BE2C (cell line): ENCODE measurements around the gene RFXANK.
A peak's percentile ranks its signal among the peaks of the same experiment; 100 is the strongest.
"Not testable (repeated sequence)": the region's sequence is repeated elsewhere in the genome, so short reads cannot be mapped to it uniquely, and the experiment has no call there.

Experiments used
- DNase-seq: peaks from one replicate; pipeline ENCODE4 v3.0.0-alpha.2; 2020
- H3K27me3 ChIP-seq: fragments of 250-450 bp; sonication (Bioruptor Pico); 2 replicates; pipeline ENCODE4 v1.5.1; 2020; ENCODE audit warnings: mild to moderate bottlenecking
- H3K36me3 ChIP-seq: fragments of 250-450 bp; sonication (Bioruptor Pico); 2 replicates; pipeline ENCODE4 v1.5.1; 2020; ENCODE audit warnings: mild to moderate bottlenecking
- H3K4me1 ChIP-seq: fragments of 250-450 bp; sonication (Bioruptor Pico); 2 replicates; pipeline ENCODE4 v1.5.1; 2020
- H3K4me3 ChIP-seq: 2 replicates; pipeline ENCODE4 v1.5.1; 2011; ENCODE audit warnings: low read depth, low read length
- H3K9me3 ChIP-seq: fragments of 250-450 bp; sonication (Bioruptor Pico); 2 replicates; pipeline ENCODE4 v1.5.1; 2020
- TF ChIP-seq, protein P1 (sequence below): IDR thresholded peaks from 2 replicates; pipeline ENCODE4 v1.5.1; 2012; ENCODE audit warnings: mild to moderate bottlenecking, low read depth, low read length

Gene RFXANK

DNA sequence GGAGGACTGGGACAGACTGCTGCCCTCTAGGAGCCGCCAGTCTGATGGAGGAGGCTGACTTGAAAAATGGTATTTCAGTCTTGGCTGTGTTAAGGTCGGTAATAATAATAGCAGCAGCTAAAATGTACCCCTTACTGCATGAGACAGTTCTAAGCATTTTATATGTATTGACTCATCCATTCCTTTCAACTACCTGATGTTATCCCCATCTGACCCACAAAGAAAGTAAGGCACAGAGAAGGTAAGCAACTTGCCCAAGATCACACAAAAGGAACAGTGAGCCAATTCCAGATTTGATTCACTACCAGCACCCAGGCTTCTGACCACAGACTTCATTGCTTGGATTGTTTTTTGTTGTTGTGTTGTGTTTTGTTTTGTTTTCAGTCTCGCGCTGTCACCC, 23.7 kb downstream of the RFXANK start:
- peaks cover 29% of the 10 kb centered on the region for H3K27me3 ChIP-seq
- H3K4me1 ChIP-seq: no peaks in the 10 kb centered on the region
- no peaks in the 10 kb centered on the region for H3K36me3 ChIP-seq
- H3K4me3 ChIP-seq: no peak overlapping the region
- DNase-seq: no peak
- TF ChIP-seq, protein P1, sequence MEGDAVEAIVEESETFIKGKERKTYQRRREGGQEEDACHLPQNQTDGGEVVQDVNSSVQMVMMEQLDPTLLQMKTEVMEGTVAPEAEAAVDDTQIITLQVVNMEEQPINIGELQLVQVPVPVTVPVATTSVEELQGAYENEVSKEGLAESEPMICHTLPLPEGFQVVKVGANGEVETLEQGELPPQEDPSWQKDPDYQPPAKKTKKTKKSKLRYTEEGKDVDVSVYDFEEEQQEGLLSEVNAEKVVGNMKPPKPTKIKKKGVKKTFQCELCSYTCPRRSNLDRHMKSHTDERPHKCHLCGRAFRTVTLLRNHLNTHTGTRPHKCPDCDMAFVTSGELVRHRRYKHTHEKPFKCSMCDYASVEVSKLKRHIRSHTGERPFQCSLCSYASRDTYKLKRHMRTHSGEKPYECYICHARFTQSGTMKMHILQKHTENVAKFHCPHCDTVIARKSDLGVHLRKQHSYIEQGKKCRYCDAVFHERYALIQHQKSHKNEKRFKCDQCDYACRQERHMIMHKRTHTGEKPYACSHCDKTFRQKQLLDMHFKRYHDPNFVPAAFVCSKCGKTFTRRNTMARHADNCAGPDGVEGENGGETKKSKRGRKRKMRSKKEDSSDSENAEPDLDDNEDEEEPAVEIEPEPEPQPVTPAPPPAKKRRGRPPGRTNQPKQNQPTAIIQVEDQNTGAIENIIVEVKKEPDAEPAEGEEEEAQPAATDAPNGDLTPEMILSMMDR: no peak
- no peaks in the 10 kb centered on the region; the same call in 1 of the 2 replicates for H3K9me3 ChIP-seq

DNA sequence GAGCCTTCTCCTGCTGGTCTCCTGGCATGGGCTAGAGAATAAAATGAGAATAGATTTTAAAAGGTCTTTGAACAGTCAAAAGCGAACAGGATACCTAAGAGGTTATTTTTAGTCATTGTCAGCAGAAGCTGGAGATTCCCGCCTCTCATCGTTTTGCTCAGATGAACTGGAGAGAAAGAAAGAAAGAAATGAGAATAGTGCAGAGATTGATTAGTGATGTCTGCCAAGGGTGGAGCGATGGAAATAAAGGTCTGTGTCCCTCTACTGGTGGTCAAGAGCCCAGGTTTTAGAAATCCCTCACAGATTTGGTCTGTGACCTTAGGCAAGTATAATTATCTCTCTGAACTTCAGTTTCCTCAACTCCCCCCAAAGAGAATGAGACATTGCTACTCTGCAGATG, 25.0 kb downstream of the RFXANK start:
- Histone ChIP-seq H3K27me3 (peaks cover 19% of the 10 kb centered on the region), H3K4me3 (no peak overlapping the region), H3K9me3 (no peaks in the 10 kb centered on the region; the same call in 1 of the 2 replicates), H3K4me1 (no peaks in the 10 kb centered on the region), H3K36me3 (no peaks in the 10 kb centered on the region)
- TF ChIP-seq, protein P1: peak; percentile 34
- no peak for DNase-seq

DNA sequence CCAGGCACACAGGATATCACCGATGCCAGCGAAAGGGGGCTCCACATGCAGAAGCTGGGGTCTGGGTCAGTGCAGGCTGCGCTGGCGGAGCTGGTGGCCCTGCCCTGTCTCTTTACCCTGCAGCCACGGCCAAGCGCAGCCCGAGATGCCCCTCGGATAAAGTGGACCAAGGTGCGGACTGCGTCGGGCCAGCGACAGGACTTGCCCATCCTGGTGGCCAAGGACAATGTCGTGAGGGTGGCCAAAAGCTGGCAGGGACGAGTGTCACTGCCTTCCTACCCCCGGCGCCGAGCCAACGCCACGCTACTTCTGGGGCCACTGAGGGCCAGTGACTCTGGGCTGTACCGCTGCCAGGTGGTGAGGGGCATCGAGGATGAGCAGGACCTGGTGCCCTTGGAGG, 26.9 kb downstream of the RFXANK start:
- H3K4me3 ChIP-seq: no peak overlapping the region
- DNase-seq: no peak
- TF ChIP-seq, protein P1: no peak

DNA sequence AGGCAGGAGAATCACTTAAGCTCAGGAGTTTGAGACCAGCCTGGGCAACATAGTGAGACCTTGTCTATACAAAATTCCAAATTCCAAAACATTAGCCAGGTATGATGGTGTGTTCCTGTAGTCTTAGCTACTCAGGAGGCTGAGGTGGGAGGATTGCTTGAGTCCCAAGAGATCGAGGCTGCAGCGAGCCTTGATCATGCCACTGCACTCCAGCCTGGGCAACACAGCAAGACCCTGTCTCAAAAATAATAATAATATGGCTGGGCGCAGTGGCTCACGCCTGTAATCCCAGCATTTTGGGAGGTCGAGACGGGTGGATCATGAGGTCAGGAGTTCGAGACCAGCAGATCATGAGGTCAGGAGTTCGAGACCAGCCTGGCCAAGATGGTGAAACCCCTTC, 28.9 kb downstream of the RFXANK start:
- not testable (repeated sequence) for H3K9me3 ChIP-seq, H3K4me3 ChIP-seq, H3K36me3 ChIP-seq, H3K4me1 ChIP-seq, DNase-seq, H3K27me3 ChIP-seq

More for the DNA sequence above, 26.9 kb downstream of the RFXANK start:
- no peaks in the 10 kb centered on the region; the same call in 1 of the 2 replicates for H3K9me3 ChIP-seq
- H3K27me3 ChIP-seq: peaks cover 3% of the 10 kb centered on the region
- H3K36me3 ChIP-seq: no peaks in the 10 kb centered on the region
- H3K4me1 ChIP-seq: no peaks in the 10 kb centered on the region

DNA sequence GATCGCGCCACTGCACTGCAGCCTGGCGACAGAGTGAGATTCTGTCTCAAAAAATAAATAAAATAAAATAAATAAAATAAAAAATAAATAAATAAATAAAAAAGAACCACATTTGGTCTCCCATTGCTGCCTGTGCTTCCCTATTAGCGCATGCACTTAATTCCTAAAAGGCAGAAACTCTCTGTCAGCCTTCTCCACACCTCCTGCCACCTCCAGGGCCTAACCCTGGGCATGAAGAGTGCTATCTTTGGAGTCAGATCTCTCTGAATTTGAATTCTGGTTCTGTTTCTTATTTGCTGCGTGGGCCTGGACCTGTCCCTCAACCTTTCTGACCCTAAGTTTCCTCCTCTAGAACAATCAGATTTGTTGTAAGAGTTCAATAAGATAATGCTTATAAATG, 31.0 kb downstream of the RFXANK start:
- no peaks in the 10 kb centered on the region for H3K27me3 ChIP-seq
- no peak overlapping the region for H3K4me3 ChIP-seq
- no peaks in the 10 kb centered on the region for H3K36me3 ChIP-seq
- no peaks in the 10 kb centered on the region for H3K9me3 ChIP-seq
- DNase-seq: no peak
- no peaks in the 10 kb centered on the region for H3K4me1 ChIP-seq
- TF ChIP-seq, protein P1: no peak

DNA sequence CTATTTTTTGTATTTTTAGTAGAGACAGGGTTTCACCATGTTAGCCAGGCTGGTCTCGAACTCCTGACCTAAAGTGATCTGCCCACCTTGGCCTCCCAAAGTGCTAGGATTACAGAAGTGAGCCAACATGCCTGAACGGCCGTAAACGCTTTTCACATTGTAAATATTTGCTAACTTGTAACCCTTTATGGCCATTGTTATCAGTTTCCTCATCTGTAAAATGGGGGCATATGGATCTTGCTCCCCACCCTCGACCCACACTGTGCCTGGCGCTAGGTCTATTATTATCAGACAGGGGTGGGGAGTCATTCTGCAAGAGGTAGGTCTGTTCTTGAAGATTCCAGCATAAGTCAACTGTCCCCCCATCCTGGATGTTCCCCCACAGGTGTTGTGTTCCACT, 31.6 kb downstream of the RFXANK start:
- no peak overlapping the region for H3K4me3 ChIP-seq
- no peak for DNase-seq
- H3K4me1 ChIP-seq: no peaks in the 10 kb centered on the region
- no peaks in the 10 kb centered on the region for H3K36me3 ChIP-seq
- TF ChIP-seq, protein P1: no peak
- no peaks in the 10 kb centered on the region for H3K27me3 ChIP-seq
- H3K9me3 ChIP-seq: no peaks in the 10 kb centered on the region
